Common myeloid progenitor, CD34-positive (primary cell): ENCODE measurements around the gene CD86.

ENCODE experiments used
- CTCF ChIA-PET: fragments of 350-600 bp; sonication (Branson Sonifier 250); formaldehyde crosslinking; loops from one replicate; lab custom pipeline; 2021; ENCODE audit warnings: antibody characterized with exemption; lab: Charles Lee
- POLR2A ChIA-PET: fragments of 350-600 bp; sonication (Branson Sonifier 250); formaldehyde crosslinking; loops from one replicate; lab custom pipeline; 2021; ENCODE audit warnings: antibody characterized with exemption; lab: Charles Lee
- DNase-seq, 3 donors: peaks; one replicate each; pipeline versions ENCODE4 v3.0.0 to v3.0.0-alpha.2; 2013
- H3K27ac ChIP-seq, 2 experiments: 1 replicate in 1 of 2; 2 replicates in 1 of 2; pipeline ENCODE4 v1.7.0; 2013; ENCODE audit warnings: inconsistent platforms in 2 of 2, low read length in 2 of 2, mild to moderate bottlenecking in 2 of 2, low read depth in 1 of 2, moderate library complexity in 1 of 2; ENCODE audit not compliant: severe bottlenecking in 2 of 2, insufficient read depth in 1 of 2, poor library complexity in 1 of 2
- H3K27me3 ChIP-seq, 5 experiments: replicated peaks in 2 of 5; 1 replicate in 3 of 5; 2 replicates in 2 of 5; pipeline versions ENCODE4 v1.6.1 to v1.7.0; 2013; ENCODE audit warnings: low read length in 4 of 5, mild to moderate bottlenecking in 2 of 5, moderate library complexity in 2 of 5, inconsistent platforms in 1 of 5; ENCODE audit not compliant: insufficient read depth in 5 of 5, control insufficient read depth in 4 of 5
- H3K36me3 ChIP-seq, 4 experiments: 1 replicate in 2 of 4; 2 replicates in 2 of 4; pipeline versions ENCODE4 v1.6.1 to v1.7.0; 2013; ENCODE audit warnings: low read length in 3 of 4, control low read depth in 1 of 4, mild to moderate bottlenecking in 1 of 4; ENCODE audit not compliant: control insufficient read depth in 4 of 4, insufficient read depth in 4 of 4
- H3K4me1 ChIP-seq, 4 experiments: 1 replicate in 3 of 4; 2 replicates in 1 of 4; pipeline versions ENCODE4 v1.6.1 to v1.7.1; 2013; ENCODE audit warnings: low read length in 3 of 4, mild to moderate bottlenecking in 3 of 4, control low read depth in 1 of 4, inconsistent platforms in 1 of 4, moderate library complexity in 1 of 4; ENCODE audit not compliant: control insufficient read depth in 4 of 4, insufficient read depth in 4 of 4; ENCODE audit errors: control extremely low read depth in 1 of 4
- H3K4me3 ChIP-seq, 7 experiments: 1 replicate in 4 of 7; 2 replicates in 3 of 7; pipeline versions ENCODE4 v1.5.1 to v1.7.0; 2013; ENCODE audit warnings: mild to moderate bottlenecking in 7 of 7, low read length in 6 of 7, moderate library complexity in 6 of 7, inconsistent platforms in 2 of 7, low read depth in 2 of 7, control low read depth in 1 of 7; ENCODE audit not compliant: insufficient read depth in 4 of 7, control insufficient read depth in 1 of 7; ENCODE audit errors: extremely low read depth in 1 of 7
- H3K9me3 ChIP-seq, 5 experiments: 1 replicate in 4 of 5; 2 replicates in 1 of 5; pipeline versions ENCODE4 v1.6.1 to v1.7.1; 2013; ENCODE audit warnings: low read length in 4 of 5, mild to moderate bottlenecking in 2 of 5, inconsistent platforms in 1 of 5, low read depth in 1 of 5, moderate library complexity in 1 of 5; ENCODE audit not compliant: control insufficient read depth in 4 of 5, insufficient read depth in 2 of 5; ENCODE audit errors: control extremely low read depth in 1 of 5
- WGBS: methylation state at CpG from one replicate; pipeline ENCODE4 v1.1.5; 2013; ENCODE audit not compliant: insufficient coverage; 5-methylcytosine and 5-hydroxymethylcytosine counted together

Gene CD86

GRCh38 chr3:122014741-122015140 is 40.4 kb upstream of the CD86 start:
- no peaks in the 10 kb centered on the region for H3K36me3 ChIP-seq
- peaks cover 0 to 3% (median 0%) of the 10 kb centered on the region in 5 experiments for H3K9me3 ChIP-seq
- H3K4me3 ChIP-seq: no peak overlapping the region
- no peak overlapping the region for H3K27ac ChIP-seq
- DNase-seq: peak in 1 of 3 donors; percentile 17
- no peaks in the 10 kb centered on the region for H3K27me3 ChIP-seq
- ChIA-PET CTCF (no interaction called here), POLR2A (no interaction called here)
- 100% methylated on average over 1 of the region's 1 CpG for WGBS
- H3K4me1 ChIP-seq: peaks cover 0 to 5% (median 0%) of the 10 kb centered on the region in 4 experiments

GRCh38 chr3:122019493-122019892 is 35.7 kb upstream of the CD86 start:
- ChIA-PET CTCF (interaction anchor here (1.8 kb wide), 1 partner anchor 11 kb away, joined by 7 read pairs; no protein-coding TSS in a partner anchor), POLR2A (no interaction called here)
- H3K4me1 ChIP-seq: peaks cover 0 to 24% (median 3%) of the 10 kb centered on the region in 4 experiments
- DNase-seq: no peak
- H3K9me3 ChIP-seq: peaks cover 0 to 3% (median 0%) of the 10 kb centered on the region in 5 experiments
- no peak overlapping the region for H3K4me3 ChIP-seq
- H3K27me3 ChIP-seq: peaks cover 0 to 4% (median 0%) of the 10 kb centered on the region in 5 experiments
- H3K27ac ChIP-seq: no peak overlapping the region
- no peaks in the 10 kb centered on the region for H3K36me3 ChIP-seq

- no peak overlapping the region for H3K27ac ChIP-seq
- peaks cover 0 to 4% (median 0%) of the 10 kb centered on the region in 5 experiments for H3K27me3 ChIP-seq
- CTCF ChIA-PET: interaction anchor here (0.9 to 1.8 kb wide), 3 partner anchors 17 to 169 kb away, joined by 3 to 8 read pairs (median 4); no protein-coding TSS in a partner anchor
- DNase-seq: no peak
- WGBS: no CpG with 5 or more reads among the region's 1 CpG
- POLR2A ChIA-PET: no interaction called here
- H3K36me3 ChIP-seq: no peaks in the 10 kb centered on the region
- no peak overlapping the region for H3K4me3 ChIP-seq
- H3K4me1 ChIP-seq: peaks cover 0 to 24% (median 3%) of the 10 kb centered on the region in 4 experiments
- H3K9me3 ChIP-seq: no peaks in the 10 kb centered on the region
Measured at GRCh38 chr3:122021037-122021436, 34.1 kb upstream of the CD86 start.

GRCh38 chr3:122021811-122022401 is 33.3 kb upstream of the CD86 start, which contains the start of gene ILDR1:
Gene ILDR1, minus strand, starts transcription at chr3:122022247. Its CDS starts 170 bp downstream, at chr3:122022077.
- H3K27ac ChIP-seq: no peak within 1 kb of the TSS
- H3K27me3 ChIP-seq: peaks cover 0 to 4% (median 0%) of the 10 kb centered on the region in 5 experiments
- peaks cover 0 to 24% (median 3%) of the 10 kb centered on the region in 4 experiments for H3K4me1 ChIP-seq
- ChIA-PET POLR2A (no interaction called here), CTCF (interaction anchor here (1.8 kb wide), 1 partner anchor 26 kb away, joined by 8 read pairs; no protein-coding TSS in a partner anchor)
- no peaks in the 10 kb centered on the region for H3K36me3 ChIP-seq
- peak within 1 kb of the TSS; percentile 24 to 78 (median 53) for H3K4me3 ChIP-seq
- 21% methylated on average over 34 of the region's 43 CpGs for WGBS
- H3K9me3 ChIP-seq: no peaks in the 10 kb centered on the region
- DNase-seq: peak in 2 of 3 donors; percentile 10 to 32

- Histone ChIP-seq H3K27ac (no peak overlapping the region), H3K27me3 (peaks cover 0 to 4% (median 0%) of the 10 kb centered on the region in 5 experiments), H3K9me3 (peaks cover 0 to 3% (median 0%) of the 10 kb centered on the region in 5 experiments), H3K4me1 (peaks cover 0 to 24% (median 3%) of the 10 kb centered on the region in 4 experiments), H3K36me3 (no peaks in the 10 kb centered on the region), H3K4me3 (no peak overlapping the region)
- DNase-seq: peak in 1 of 3 donors; percentile 5
- POLR2A ChIA-PET: no interaction called here
- 65% methylated on average over 6 of the region's 8 CpGs for WGBS
- CTCF ChIA-PET: interaction anchor here (2.0 kb wide), 1 partner anchor 12 kb away, joined by 4 read pairs; no protein-coding TSS in a partner anchor
Measured at GRCh38 chr3:122023335-122023910, 31.7 kb upstream of the CD86 start.

- H3K27ac ChIP-seq: no peak overlapping the region
- CTCF ChIA-PET: interaction anchor here (0.7 to 2.0 kb wide), 3 partner anchors 13 to 31 kb away, joined by 3 to 5 read pairs (median 4); no protein-coding TSS in a partner anchor
- peaks cover 0 to 18% (median 3%) of the 10 kb centered on the region in 4 experiments for H3K4me1 ChIP-seq
- H3K27me3 ChIP-seq: peaks cover 0 to 4% (median 0%) of the 10 kb centered on the region in 5 experiments
- no peak overlapping the region for H3K4me3 ChIP-seq
- POLR2A ChIA-PET: no interaction called here
- no peaks in the 10 kb centered on the region for H3K36me3 ChIP-seq
- no CpG with 5 or more reads among the region's 2 CpGs for WGBS
- H3K9me3 ChIP-seq: peaks cover 0 to 3% (median 0%) of the 10 kb centered on the region in 5 experiments
- no peak for DNase-seq
Measured at GRCh38 chr3:122024800-122025199, 30.4 kb upstream of the CD86 start.

GRCh38 chr3:122025296-122025695 is 29.9 kb upstream of the CD86 start:
- DNase-seq: peak in 1 of 3 donors; percentile 29
- peaks cover 0 to 4% (median 0%) of the 10 kb centered on the region in 5 experiments for H3K27me3 ChIP-seq
- no peaks in the 10 kb centered on the region for H3K36me3 ChIP-seq
- H3K4me3 ChIP-seq: no peak overlapping the region
- no peak overlapping the region for H3K27ac ChIP-seq
- POLR2A ChIA-PET: no interaction called here
- H3K4me1 ChIP-seq: peaks cover 0 to 16% (median 5%) of the 10 kb centered on the region in 4 experiments
- peaks cover 0 to 3% (median 0%) of the 10 kb centered on the region in 5 experiments for H3K9me3 ChIP-seq
- CTCF ChIA-PET: interaction anchor here (0.7 to 2.0 kb wide), 3 partner anchors 14 to 31 kb away, joined by 3 to 5 read pairs (median 4); no protein-coding TSS in a partner anchor
